Breast epithelium (tissue), 4 donors: ENCODE measurements around the gene CDC42EP4. TPM values are rescaled to one million over a fixed set of nuclear protein-coding genes. Genes with fewer than 3 reads are reported as not detected.
A peak's percentile ranks its signal among the peaks of the same experiment; 100 is the strongest.

ENCODE experiments used
- DNase-seq, 2 donors: peaks; one replicate each; pipeline ENCODE4 v3.0.0-alpha.2; 2019; ENCODE audit warnings: low spot score in 2 of 2
- H3K27ac ChIP-seq, 2 donors: fragments of 200-600 bp; sonication (generic) in 1 of 2; one replicate each; pipeline ENCODE4 v1.5.1; 2016 to 2019; ENCODE audit warnings: mild to moderate bottlenecking in 1 of 2
- H3K27me3 ChIP-seq, 2 donors: fragments of 200-600 bp; sonication (generic) in 1 of 2; one replicate each; pipeline versions ENCODE4 v1.5.1 to v1.6.0; 2017 to 2019; ENCODE audit warnings: control low read depth in 1 of 2, mild to moderate bottlenecking in 1 of 2
- H3K36me3 ChIP-seq: fragments of 200-600 bp; one replicate; pipeline ENCODE4 v1.5.1; 2019
- H3K4me1 ChIP-seq, 2 donors: fragments of 200-600 bp; sonication (generic); one replicate each; pipeline ENCODE4 v1.5.1; 2016 to 2019; ENCODE audit warnings: control low read depth in 1 of 2
- H3K4me3 ChIP-seq, 3 donors: fragments of 200-600 bp; sonication (generic); 1 replicate in 2 of 3; 2 replicates in 1 of 3; pipeline ENCODE4 v1.5.1; 2016 to 2019; ENCODE audit warnings: mild to moderate bottlenecking in 3 of 3, moderate library complexity in 2 of 3
- H3K9me3 ChIP-seq, 2 donors: fragments of 200-600 bp; sonication (generic) in 1 of 2; one replicate each; pipeline ENCODE4 v1.5.1; 2016 to 2019; ENCODE audit warnings: control low read depth in 1 of 2
- CTCF ChIP-seq, 3 donors: fragments of 450-650 bp; IDR thresholded peaks; one replicate each; pipeline ENCODE4 v1.5.1; 2016 to 2017; ENCODE audit warnings: antibody characterized with exemption in 3 of 3, mild to moderate bottlenecking in 3 of 3, moderate library complexity in 3 of 3
- POLR2A ChIP-seq: fragments of 450-650 bp; IDR thresholded peaks from one replicate; pipeline ENCODE4 v1.6.1; 2016; ENCODE audit warnings: antibody characterized with exemption, mild to moderate bottlenecking, moderate library complexity
- POLR2AphosphoS5 ChIP-seq, 3 donors: sonication (generic); formaldehyde crosslinking; IDR thresholded peaks; one replicate each; pipeline ENCODE4 v1.6.1; 2017; ENCODE audit warnings: antibody characterized with exemption in 3 of 3
- intact Hi-C: fragments of 100-400 bp; cut with DNase I; formaldehyde crosslinking; loops from one replicate; pipeline ENCODE4 v1.15.1; 2023; ENCODE audit warnings: low total_unique reads
- total RNA-seq, 3 donors: library from RNA; depleted of rRNA; stranded (reverse); fragments of >200 nt; gene quantifications; one replicate each; pipeline ENCODE4 v1.1.0, GENCODE V29; 2016

Gene CDC42EP4
- total RNA-seq, 3 donors from 2014 or later, result 71.0 to 141 (median 112) TPM

- H3K36me3 ChIP-seq, result no peaks in the 10 kb centered on the region
- TF ChIP-seq POLR2AphosphoS5 (IDR thresholded peaks at IDR 0.05) (no peak), CTCF (IDR thresholded peaks at IDR 0.05) (no peak), POLR2A (no peak)
- no peaks in the 10 kb centered on the region for H3K27me3 ChIP-seq
- H3K9me3 ChIP-seq, result no peaks in the 10 kb centered on the region
- intact Hi-C loops, result no loop called here
- DNase-seq, result no peak
- H3K27ac ChIP-seq, result peak overlapping the region; percentile 58 to 92
- no peaks in the 10 kb centered on the region for H3K4me1 ChIP-seq
- H3K4me3 ChIP-seq, result peak overlapping the region in 1 of 3 donors; percentile 25
Observed at GRCh38 chr17:73324711-73325526, 13.1 kb upstream of the CDC42EP4 start.

GRCh38 chr17:73324160-73324475 lies 12.3 kb upstream of the CDC42EP4 start:
- DNase-seq, result no peak
- H3K4me3 ChIP-seq, result peak overlapping the region in 2 of 3 donors; percentile 18 to 49
- no peaks in the 10 kb centered on the region for H3K9me3 ChIP-seq
- intact Hi-C loops, result no loop called here
- TF ChIP-seq POLR2A (no peak), POLR2AphosphoS5 (IDR thresholded peaks at IDR 0.05) (peak in 2 of 3 donors; percentile 23 to 52)
- H3K36me3 ChIP-seq, result no peaks in the 10 kb centered on the region
- H3K4me1 ChIP-seq, result no peaks in the 10 kb centered on the region
- peak overlapping the region; percentile 58 to 92 for H3K27ac ChIP-seq
- no peaks in the 10 kb centered on the region for H3K27me3 ChIP-seq

- no peak for DNase-seq
- Histone ChIP-seq H3K9me3 (no peaks in the 10 kb centered on the region), H3K36me3 (no peaks in the 10 kb centered on the region), H3K27ac (peak overlapping the region; percentile 58 to 92), H3K4me1 (no peaks in the 10 kb centered on the region), H3K4me3 (peak overlapping the region in 2 of 3 donors; percentile 18 to 49), H3K27me3 (no peaks in the 10 kb centered on the region)
- intact Hi-C loops, result no loop called here
- TF ChIP-seq POLR2AphosphoS5 (IDR thresholded peaks at IDR 0.05) (no peak), CTCF (IDR thresholded peaks at IDR 0.05) (no peak), POLR2A (no peak)
Observed at GRCh38 chr17:73323409-73324159, 11.8 kb upstream of the CDC42EP4 start.

- Histone ChIP-seq H3K36me3 (no peaks in the 10 kb centered on the region), H3K27me3 (no peaks in the 10 kb centered on the region), H3K4me3 (no peak overlapping the region), H3K27ac (no peak overlapping the region), H3K4me1 (no peaks in the 10 kb centered on the region), H3K9me3 (no peaks in the 10 kb centered on the region)
- no peak for DNase-seq
- TF ChIP-seq POLR2A (no peak), POLR2AphosphoS5 (IDR thresholded peaks at IDR 0.05) (no peak), CTCF (IDR thresholded peaks at IDR 0.05) (no peak)
- intact Hi-C loops, result no loop called here
Observed at GRCh38 chr17:73320601-73321264, 8.9 kb upstream of the CDC42EP4 start.

GRCh38 chr17:73319766-73320165 lies 8.0 kb upstream of the CDC42EP4 start:
- intact Hi-C loops, result loop anchor here (10.0 kb wide), 1 partner anchor 45 kb away; no protein-coding TSS in a partner anchor
- no peaks in the 10 kb centered on the region for H3K4me1 ChIP-seq
- H3K27me3 ChIP-seq, result no peaks in the 10 kb centered on the region
- H3K36me3 ChIP-seq, result no peaks in the 10 kb centered on the region
- H3K9me3 ChIP-seq, result no peaks in the 10 kb centered on the region
- no peak for TF ChIP-seq CTCF (IDR thresholded peaks at IDR 0.05)
- TF ChIP-seq POLR2A, result no peak
- TF ChIP-seq POLR2AphosphoS5 (IDR thresholded peaks at IDR 0.05), result no peak
- H3K27ac ChIP-seq, result no peak overlapping the region
- H3K4me3 ChIP-seq, result no peak overlapping the region
- no peak for DNase-seq
